ENCODE measurements around the gene SKI.
"Not testable (repeated sequence)": the region's sequence is repeated elsewhere in the genome, so short reads cannot be mapped to it uniquely, and the experiment has no call there.

The SKI gene

GRCh38 chr1:2318314-2319278 is 90.5 kb downstream of the SKI start:
- peak in 1 of 56 donors; percentile 14 for DNase-seq

DNA sequence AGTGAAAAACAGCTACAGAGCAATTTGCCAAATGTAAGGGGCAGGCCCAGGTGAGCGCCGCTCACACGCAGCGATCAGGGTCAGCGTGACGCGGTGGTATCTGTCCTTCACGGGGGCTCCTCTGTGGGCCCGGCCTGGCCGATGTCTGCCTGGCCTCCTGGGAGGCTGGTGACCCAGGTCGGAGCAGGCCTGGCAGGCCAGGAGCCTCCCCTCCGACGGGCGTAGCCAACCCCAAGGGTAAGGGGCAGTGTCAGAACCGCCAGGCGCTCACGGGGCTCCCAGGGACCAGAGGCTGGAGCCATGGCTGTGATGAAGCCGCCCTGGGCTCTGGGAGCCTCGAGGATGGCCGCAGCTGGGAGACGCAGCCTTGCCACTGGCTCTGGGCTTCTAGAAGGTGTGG is 91.2 kb downstream of the SKI start:
- no peak for DNase-seq

GRCh38 chr1:2320006-2320405 is 91.9 kb downstream of the SKI start:
- DNase-seq = no peak

GRCh38 chr1:2320760-2321667 is 92.9 kb downstream of the SKI start:
- no peak for DNase-seq

GRCh38 chr1:2322065-2322571 is 94.0 kb downstream of the SKI start:
- peak in 30 of 56 donors; percentile 15 to 71 (median 46) for DNase-seq

DNA sequence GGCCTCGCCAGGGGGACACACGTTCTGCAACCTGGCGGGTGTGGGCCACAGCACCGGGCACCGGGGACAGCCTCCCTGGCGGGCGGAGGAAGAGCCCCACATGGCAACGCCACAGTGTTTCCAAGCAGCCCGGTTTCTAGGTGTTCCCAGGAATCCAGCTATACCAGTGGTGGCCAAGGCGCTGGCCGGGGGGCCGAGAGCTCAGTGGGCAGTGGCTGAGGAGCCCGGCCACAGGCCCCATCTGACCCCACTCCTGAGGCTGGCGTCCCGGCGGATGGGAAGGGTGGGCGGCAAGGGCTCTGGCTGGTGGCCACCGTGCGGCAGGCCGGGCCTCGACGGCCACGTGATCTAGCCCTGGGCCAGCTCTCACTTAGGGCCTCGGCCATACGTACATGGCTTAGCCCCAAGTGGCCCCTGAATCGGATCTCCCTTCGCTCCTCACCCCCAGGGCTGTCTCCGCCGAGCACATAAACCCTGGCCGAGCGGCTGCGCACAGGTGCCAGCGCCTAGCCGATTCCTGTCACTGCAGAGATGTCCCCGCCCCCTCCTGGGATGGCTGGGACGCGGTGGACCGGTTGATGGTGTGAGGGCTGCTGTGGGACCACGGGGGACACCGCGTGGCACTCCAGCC is 94.6 kb downstream of the SKI start:
- DNase-seq = peak in 7 of 56 donors; percentile 28 to 70 (median 64)

DNA sequence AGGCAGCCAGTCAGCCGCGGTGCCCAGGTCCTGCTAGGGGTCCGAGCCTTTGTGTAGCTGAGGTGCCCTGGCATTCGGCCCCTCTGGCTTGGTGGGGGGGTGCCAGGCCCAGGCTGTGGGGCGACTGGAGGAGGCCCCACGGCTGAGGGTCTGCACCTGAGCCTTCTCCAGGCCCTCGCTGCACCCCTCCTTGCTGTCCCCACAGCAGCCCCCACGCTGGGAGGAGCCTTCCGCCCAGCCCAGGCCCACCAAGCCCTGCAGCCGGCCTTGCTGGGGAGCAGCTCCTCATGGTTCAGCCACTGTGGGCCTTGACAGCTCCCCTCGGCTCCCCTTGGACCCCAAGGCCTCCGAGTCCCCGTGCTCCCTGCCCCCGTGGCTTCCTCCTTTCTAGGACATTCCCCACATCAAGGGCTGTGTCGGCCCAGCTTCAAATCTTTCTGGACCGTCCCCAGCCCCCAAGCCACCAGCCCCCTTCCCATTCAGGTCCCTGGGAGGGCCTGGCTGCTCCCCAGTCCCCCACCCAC is 95.4 kb downstream of the SKI start:
- DNase-seq = no peak

DNA sequence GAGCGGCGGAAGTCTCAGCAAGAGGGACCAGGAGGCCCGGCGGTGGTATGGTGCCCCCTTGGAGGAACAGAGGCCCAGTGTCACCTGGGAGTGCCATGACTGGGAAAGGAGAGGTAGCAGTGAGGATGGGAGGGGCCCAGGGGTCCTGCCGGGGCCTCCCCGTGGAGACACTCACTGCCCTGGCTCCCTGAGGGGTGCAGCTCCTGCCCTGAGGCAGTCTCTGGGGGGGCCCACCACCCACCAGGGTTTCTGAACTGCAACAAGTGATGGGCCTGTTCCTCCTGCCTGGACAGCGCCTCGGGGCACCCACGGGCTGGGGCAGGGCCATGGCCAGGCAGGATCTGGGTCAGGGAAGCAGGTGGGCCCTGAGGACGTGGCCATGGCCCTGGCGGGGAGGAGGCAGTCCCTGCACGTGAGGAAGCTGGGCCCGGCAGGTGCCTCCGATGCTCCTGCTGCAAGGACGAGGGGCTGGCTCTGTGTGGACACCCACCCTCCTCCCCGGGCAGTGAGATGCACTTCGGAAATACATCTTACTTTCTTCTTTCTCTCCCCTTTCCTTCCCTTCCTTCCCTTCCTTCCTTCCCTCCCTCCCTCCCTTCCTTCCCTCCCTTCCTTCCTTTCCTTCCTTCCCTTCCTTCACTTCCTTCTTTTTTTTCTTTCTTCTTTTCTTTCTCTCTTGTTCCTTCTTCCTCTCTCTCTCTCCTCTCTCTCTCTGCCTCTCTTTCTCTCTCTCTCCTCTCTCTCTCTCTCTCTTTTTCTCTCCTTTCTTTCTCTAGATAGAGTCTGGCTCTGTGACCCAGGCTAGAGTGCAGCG is 96.6 kb downstream of the SKI start:
- DNase-seq = no peak

- no peak for DNase-seq
Observed at GRCh38 chr1:2326524-2326923, 98.4 kb downstream of the SKI start.

GRCh38 chr1:2327162-2327561 is 99.0 kb downstream of the SKI start:
- DNase-seq = not testable (repeated sequence)

- no peak for DNase-seq
Observed at GRCh38 chr1:2327841-2328240, 99.7 kb downstream of the SKI start.

GRCh38 chr1:2328676-2329455 is 100.7 kb downstream of the SKI start:
- DNase-seq = no peak

- DNase-seq = no peak
Observed at GRCh38 chr1:2330035-2330434, 101.9 kb downstream of the SKI start.

DNA sequence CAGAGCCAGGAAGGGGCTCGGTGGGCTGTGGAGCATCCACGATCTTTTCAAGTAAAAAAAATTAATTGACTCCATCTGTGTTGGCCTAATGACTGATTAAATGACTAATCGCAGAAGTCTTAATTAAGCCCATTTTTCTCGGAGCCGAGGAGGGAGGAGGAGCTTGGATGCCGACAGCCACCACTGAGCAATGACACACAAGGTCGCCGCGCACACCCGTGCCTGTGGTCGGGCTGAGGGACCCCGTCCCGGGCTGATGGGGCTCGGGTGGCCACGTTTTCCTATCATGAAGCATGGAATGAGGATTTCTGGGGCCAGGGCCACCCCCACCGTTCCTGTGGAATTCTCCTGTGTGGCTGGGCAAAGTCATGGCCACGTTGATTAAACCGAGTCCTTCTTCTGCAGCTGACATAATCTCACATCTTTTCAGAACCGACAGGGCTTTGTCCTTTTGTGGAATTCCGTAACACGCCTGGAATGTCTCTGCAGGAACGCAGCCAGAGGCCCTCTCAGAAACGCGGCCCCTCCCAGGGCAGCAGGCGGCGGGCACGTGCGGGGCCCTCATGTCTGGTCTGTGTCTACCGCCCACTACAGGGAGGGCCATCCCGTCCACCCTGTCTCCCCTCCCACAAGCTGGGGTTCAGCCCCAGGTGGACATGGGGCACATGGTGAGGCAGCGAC is 102.5 kb downstream of the SKI start:
- DNase-seq = no peak

GRCh38 chr1:2331200-2331544 is 103.1 kb downstream of the SKI start:
- no peak for DNase-seq

- not testable (repeated sequence) for DNase-seq
Observed at GRCh38 chr1:2331580-2331979, 103.5 kb downstream of the SKI start.

- DNase-seq = no peak
Observed at GRCh38 chr1:2334366-2334765, 106.2 kb downstream of the SKI start.

- no peak for DNase-seq
Observed at GRCh38 chr1:2334883-2335534, 106.9 kb downstream of the SKI start.
